GM10248 (cell line): ENCODE data around the gene WIPF2.
"Not testable (repeated sequence)": the region's sequence is repeated elsewhere in the genome, so short reads cannot be mapped to it uniquely, and the experiment has no call there.

Experiments
- CTCF ChIA-PET: fragments of 300-600 bp; sonication (Branson Sonifier 250); formaldehyde crosslinking; extraction: SDS; loops from one replicate; lab custom pipeline; 2021; ENCODE audit warnings: antibody characterized with exemption; lab: Yijun Ruan, JAX
- POLR2A ChIA-PET: fragments of 350-650 bp; sonication (Branson Sonifier 250); formaldehyde crosslinking; extraction: SDS; loops from one replicate; lab custom pipeline; 2020; ENCODE audit warnings: antibody characterized with exemption; lab: Yijun Ruan, JAX
- DNase-seq: peaks from one replicate; pipeline ENCODE4 v3.0.0; 2012; ENCODE audit errors: extremely low spot score
- CTCF ChIP-seq: IDR thresholded peaks from 2 replicates; pipeline ENCODE4 v1.5.1; 2012; ENCODE audit warnings: mild to moderate bottlenecking, low read depth; ENCODE audit errors: extremely low read depth, missing control alignments, control extremely low read depth

Gene WIPF2

GRCh38 chr17:40197550-40197949 is 21.6 kb upstream of the WIPF2 start:
- ChIA-PET POLR2A (no interaction called here), CTCF (interaction anchor here (1.0 to 8.8 kb wide), 9 partner anchors 7 to 157 kb away, joined by 3 to 78 read pairs (median 7); partner anchors contain the start of gene WIPF2)
- DNase-seq = no peak
- no peak for TF ChIP-seq CTCF

GRCh38 chr17:40197965-40198456 is 21.1 kb upstream of the WIPF2 start:
- CTCF ChIA-PET = interaction anchor here (0.7 to 8.8 kb wide), 11 partner anchors 7 to 157 kb away, joined by 3 to 78 read pairs (median 5); partner anchors contain the start of gene WIPF2
- POLR2A ChIA-PET, DNase-seq: not testable (repeated sequence)

- no peak for TF ChIP-seq CTCF
- DNase-seq = no peak
- CTCF ChIA-PET = interaction anchor here (0.7 to 8.8 kb wide), 14 partner anchors 8 to 156 kb away, joined by 3 to 78 read pairs (median 4); partner anchors contain the start of gene WIPF2
- POLR2A ChIA-PET = no interaction called here
Measured at GRCh38 chr17:40198576-40198975, 20.5 kb upstream of the WIPF2 start.

GRCh38 chr17:40203131-40203530 is 16.0 kb upstream of the WIPF2 start:
- DNase-seq = no peak
- ChIA-PET POLR2A (interaction anchor here (0.7 kb wide), 1 partner anchor 9 kb away, joined by 3 read pairs; no protein-coding TSS in a partner anchor), CTCF (interaction anchor here (1.2 to 8.8 kb wide), 10 partner anchors 8 to 175 kb away, joined by 3 to 78 read pairs (median 8); partner anchors contain the start of gene WIPF2)
- TF ChIP-seq CTCF = no peak

- POLR2A ChIA-PET, DNase-seq, CTCF ChIA-PET: not testable (repeated sequence)
Measured at GRCh38 chr17:40206193-40206592, 12.9 kb upstream of the WIPF2 start.

GRCh38 chr17:40209404-40210093 is 9.6 kb upstream of the WIPF2 start:
- no peak for TF ChIP-seq CTCF
- POLR2A ChIA-PET = no interaction called here
- CTCF ChIA-PET = interaction anchor here (1.1 to 4.2 kb wide), 11 partner anchors 8 to 197 kb away, joined by 3 to 25 read pairs (median 6); partner anchors contain the start of genes CSF3 and WIPF2
- no peak for DNase-seq

GRCh38 chr17:40213914-40214313 is 5.2 kb upstream of the WIPF2 start:
- CTCF ChIA-PET = interaction anchor here (1.5 kb wide), 1 partner anchor 19 kb away, joined by 3 read pairs; no protein-coding TSS in a partner anchor
- POLR2A ChIA-PET, DNase-seq: not testable (repeated sequence)
